NCI-H524 (cell line): ENCODE data around the gene KCNK10.

Experiments used
- DNase-seq, 2 experiments: peaks; one replicate each; lab custom pipeline; 2025; lab: John Stamatoyannopoulos, UW

KCNK10 gene

DNA sequence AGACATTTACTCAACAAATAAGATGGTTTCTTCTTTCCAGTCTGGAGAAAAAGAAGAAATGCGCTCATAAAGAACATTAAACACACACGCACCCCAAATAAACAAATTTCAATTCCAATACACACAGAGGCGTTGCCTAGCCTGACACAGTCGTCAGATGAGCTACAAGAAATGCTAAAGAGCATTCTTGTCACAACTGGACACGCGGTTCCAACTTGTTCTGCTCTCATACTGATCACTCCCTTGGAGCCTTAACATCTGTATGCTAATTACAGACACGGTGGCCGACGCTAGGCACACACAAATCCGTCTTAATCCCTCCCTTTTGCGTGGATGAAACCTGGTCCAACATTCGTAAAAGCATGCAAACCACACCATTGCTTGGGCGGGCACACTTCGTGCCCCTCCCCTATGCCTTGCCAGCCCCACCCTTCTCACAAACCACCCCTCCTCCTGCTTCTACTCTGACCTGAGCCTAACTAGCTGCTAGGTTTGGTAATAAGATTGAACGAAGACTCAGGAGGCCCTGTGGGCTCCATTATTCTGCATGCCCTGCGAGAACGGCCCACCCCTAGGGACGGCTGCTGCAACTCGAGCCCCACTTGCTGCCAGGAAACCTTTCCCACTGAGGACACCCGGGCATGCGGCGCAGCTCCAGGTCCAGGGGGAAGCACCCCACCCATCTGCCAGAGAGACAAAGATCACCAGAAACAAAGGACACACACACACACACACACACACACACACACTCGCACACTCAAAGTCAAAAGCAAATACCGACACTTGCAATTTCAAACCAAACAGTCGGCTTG lies 1.2 kb downstream of the KCNK10 start:
- peak in 1 of 2 experiments; percentile 53 for DNase-seq

DNA sequence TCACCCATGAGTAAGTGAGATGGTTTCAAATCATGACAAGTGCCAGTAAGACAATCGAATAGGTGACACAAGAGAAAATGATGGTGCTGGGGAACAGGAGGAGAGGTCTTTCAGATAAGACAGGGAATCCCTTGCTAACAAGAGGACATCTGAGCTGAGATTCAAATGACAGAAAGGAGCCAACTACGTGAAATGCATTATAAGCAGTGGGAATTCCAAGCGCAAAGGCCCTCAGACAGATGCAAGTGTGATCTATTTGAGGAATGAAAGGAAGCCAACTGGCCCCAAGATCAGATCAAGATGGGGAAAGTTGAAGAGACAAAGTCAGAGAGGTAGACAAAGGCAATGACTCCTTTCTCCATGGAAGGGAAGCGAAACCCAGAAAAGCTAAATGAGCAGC lies 4.7 kb downstream of the KCNK10 start:
- no peak for DNase-seq

DNA sequence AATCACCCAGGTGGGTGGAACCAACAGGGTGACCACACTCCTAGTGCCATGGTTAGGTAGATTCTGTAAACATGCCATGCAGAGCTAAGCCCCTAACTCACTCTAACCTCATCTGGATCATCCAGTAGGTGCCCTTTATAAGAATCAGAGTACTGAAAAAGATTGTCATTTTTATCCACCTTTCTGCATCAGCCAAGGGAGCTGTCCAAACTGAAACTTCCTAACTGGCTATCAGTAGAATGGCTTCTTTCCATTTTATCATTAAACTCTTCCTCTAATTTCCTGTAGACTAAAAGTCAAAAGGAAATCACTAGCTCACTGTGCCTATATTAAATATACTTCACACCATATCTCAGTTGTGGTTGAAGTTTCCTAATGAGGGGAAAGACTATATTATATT lies 6.5 kb downstream of the KCNK10 start:
- DNase-seq = no peak

DNA sequence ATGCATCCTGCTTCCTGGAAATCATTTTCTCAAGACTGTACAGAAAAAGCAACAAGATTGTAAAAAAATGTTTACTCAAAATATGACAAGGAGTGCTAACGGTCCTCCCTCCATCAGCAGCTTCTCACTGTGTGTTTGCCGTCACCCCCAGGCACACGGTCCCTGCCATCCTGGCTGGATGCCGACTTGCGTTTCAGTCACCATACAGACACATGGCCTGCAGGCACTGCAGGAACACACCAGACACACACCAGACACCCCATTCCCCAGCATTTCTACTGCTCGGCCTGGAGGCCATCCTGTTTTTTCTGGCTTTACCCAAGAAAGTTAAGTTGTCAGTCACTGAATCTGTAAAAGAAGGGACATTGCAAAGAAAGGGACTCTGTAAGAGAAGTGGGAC lies 10.8 kb downstream of the KCNK10 start:
- DNase-seq = no peak

DNA sequence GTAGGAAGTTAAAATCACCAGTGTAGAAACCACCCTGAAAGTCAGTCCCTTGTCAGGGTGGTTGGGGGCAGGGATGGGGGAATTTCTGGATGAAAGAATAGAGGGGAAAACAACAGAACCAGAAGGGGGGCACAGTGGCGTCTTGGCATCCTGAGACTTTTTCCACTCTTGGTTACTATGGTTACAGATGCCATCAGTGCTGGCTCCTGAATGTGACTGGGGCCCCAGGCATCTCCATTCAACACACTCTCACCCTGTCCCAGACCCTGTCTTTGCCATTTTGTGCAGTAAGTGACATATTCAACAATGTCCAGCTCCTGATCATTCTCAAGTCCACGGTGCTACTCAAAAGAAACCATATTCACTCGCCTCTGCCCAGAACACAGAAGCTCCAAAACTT lies 11.3 kb downstream of the KCNK10 start:
- DNase-seq = no peak

DNA sequence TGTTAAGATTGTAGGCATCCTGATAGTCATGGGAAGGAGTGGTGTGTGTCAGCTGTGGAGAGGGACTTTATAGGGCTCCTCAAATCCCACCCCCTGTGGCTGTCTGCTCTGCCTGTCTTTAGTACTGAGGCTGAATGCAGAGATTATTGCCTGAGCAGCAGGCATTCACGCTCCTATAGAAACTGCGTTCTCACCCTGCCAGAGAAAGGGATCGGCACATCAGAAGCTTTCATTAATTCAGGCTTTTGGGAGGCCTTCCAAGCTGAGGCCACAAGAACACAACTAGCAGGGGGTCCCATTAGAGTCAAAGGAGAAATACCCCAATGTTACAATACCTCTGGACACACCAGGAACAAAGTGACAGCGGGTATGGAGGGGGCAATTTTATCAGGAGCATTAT lies 12.6 kb downstream of the KCNK10 start:
- DNase-seq = no peak

DNA sequence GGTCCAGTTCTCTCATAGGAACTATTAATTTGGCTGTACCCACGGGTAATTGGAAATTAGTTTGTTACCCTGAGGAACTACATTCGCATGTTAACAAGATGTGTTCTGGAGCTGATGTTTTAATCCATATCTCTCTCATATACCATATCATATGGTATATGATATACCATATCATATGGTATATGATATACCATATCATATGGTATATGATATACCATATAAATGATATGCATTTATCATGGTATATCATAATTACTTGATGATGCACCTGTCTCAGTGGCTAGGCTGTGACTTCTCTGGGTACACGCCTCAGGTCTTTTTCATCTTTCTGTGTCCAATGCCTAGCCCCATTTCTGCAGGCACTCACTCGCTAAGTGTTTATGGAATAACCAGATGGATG lies 13.0 kb downstream of the KCNK10 start:
- no peak for DNase-seq

DNA sequence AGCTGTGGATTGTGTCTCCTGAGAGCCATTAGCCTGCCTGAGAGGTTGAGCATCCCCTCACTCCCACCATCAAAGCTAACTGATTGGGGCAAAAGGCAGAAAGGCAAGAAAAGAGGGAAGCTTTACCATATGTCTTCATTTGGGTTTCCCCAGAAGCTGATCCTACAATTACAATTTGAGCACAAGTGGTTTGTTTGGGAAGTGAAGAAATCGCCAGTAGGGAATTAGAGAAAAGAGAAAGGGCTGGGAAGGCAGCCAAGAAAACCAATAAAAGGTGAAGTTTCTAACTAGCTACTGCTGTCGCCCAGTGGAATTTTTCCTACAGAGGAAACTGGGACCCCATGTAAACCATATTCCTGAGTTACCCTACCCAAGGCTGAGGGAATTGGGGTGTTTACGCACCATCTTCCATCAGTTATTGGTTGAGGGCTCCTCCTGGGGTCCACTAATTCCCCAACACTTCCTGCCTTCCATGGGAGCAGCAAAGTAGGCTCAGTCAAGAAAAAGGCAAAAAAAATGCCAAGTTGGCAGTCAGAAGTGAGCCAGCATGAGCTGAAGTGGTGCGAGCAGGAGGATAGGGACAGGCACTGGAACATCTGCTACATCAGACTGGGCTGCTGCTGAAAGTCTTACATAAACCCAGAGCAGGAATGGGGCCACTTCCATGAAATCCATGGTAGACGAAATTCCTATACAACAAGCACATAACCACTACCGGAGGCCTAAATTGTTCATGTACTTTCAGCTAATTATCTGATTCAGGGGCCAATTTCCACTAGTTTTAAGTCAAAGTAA lies 17.3 kb downstream of the KCNK10 start:
- peak; percentile 66 to 73 for DNase-seq

DNA sequence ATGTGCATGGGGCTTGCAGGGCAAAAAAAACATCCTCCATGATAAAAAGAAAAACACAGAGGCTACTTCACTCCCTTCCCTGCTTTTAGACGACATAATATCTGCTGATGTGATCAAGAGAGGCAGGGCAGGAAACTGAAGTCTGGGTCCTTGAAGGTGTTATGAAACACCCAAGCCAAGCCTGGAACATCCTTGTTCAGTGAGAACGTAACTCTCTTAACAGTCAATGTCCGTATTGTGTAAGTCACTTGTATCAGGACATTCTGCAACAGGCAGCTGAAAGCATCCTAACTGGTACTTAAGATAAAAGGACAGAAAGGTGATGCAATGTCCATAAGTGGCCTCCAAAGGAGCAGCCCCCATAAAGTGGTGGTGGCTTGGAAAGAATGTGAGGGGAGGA lies 20.0 kb downstream of the KCNK10 start:
- DNase-seq = no peak

DNA sequence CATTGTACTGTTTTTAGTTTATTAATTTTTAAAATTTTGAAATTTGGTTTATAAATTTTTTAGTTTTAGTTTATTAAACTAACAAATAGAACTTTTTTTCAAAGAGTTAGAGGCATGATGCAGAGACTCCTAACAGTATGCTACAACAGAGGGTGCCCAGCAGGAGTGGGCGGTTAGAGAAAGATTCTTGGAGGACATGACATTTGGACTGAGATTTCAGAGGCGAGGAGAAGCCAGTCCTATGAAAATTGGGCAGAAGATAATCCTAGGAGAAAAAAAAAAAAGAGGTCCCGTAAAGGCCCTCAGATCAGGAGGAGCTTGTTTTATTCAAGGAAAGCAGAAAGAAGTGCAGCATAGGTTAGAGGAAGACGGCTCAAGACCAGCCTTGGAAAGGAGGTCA lies 21.7 kb downstream of the KCNK10 start:
- no peak for DNase-seq

DNA sequence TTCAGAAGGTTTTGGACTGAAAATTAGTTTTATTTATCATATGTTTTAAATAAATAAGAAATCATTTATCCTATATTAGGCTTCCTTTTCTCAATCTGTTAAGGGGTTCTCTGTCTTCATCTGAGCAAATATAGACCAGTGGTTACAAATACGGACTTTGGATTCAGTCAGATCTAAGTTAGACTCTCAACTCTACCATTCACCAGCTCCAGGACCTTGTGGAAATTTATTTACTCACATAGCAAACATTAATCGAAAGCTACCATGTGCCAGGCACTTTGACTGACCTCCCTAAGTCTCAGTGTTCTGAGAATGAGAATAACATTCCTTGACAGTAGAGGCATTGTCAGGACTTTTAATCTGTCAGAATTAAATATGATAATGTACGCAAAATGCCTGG lies 22.3 kb downstream of the KCNK10 start:
- no peak for DNase-seq

DNA sequence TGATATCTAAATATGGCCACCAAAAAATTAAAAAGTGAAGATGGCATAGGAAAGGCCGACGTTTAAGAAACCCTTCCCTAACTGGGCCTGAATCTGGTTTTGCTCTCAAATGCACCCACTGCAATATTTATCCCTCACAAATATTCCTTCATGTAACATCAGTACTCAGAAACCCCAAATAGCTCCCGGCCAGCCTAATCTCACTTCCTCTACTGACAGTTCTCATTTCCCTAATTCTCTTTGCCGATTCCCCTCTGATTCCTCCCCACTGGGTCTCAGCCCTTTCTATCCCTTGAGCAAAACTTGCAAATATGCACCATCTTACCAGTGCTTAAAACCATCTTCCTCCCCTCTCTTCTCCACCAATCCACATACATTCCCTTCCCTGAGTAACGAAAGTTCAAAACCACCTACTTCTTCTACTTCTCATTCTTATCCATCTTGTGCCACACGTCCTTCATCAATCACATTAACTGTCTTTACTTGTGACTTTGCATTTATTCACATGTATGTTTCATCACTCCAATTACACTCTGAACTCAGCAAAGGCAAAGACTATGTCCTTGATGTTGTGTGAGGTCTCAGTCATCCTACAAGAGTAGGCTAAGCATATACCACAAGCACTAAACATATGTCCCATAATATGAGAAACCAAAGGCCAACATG lies 23.1 kb downstream of the KCNK10 start:
- no peak for DNase-seq

DNA sequence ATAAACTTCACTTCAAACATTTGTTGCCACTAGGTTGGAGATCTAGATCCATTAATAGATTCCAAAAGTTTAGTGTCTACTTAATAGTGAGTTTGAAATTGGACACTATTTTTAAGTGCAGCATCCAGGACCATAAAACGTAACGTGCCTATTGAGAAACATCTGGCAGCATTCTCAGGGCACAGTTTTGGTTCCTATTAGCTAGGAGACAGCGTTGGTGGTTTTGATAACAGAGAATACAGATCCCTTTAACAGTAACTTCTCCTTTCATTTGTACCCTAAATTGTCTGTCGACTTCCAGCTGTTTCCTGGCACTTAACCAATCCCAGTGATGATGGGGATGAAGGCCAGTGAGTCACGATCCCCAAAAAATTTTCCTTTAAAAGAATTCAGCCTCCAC lies 25.8 kb downstream of the KCNK10 start:
- peak in 1 of 2 experiments; percentile 56 for DNase-seq

DNA sequence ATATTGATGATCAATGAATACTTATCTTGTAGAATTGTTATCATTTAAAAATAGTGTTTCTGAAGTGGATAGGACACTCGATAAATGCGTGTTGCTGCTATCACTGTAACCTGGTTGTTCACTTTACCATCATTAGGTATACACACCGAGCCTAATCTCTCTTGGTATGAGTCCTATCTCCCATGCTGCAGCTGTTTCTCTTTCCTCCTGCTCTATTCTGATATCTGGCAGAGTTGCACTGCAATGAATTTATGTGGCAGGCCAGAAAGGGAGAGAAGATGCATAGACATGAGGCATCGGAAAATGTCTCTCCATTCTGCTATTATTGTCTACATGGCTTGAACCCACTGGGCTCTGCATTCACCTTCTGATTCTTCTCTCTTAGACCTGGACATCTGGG lies 26.7 kb downstream of the KCNK10 start:
- DNase-seq = no peak

DNA sequence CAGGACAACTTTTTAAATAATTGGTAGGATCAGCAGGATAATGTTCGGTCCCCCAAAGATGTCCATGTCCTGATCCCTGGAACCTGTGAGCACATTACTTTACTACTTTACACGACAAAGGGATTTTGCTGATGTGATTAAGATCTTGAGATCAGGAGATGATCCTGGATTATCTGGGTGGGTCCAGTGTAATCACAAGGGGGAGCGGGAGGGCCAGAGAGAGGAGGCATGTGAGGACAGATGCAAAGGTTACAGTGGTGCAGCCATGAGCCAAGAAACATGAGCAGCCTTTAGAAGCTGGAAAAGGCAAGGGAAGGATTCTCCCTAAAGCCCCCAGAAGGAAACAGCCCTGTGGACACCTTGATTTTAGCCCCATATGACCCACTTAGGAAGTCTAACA lies 33.1 kb downstream of the KCNK10 start:
- peak; percentile 65 to 91 for DNase-seq

DNA sequence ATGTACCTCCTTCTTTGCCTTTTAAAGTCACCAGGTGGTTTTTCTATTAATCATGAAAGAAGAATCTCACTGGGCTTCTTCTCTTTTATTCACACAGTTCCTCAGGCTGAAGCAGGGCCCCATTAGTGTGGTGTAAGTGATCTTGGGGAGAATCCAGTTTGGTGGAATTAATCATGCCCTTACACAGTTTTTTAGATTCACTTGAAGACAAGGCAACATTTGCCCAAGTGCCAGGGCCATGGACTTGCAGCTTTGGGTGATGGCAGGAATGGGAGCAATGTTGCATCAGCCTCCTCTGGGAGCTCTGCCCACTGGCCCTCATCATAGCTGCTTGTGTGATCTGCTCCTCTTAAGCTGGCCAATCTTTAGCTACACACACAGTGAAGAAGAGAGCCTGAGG lies 33.8 kb downstream of the KCNK10 start:
- DNase-seq = no peak

DNA sequence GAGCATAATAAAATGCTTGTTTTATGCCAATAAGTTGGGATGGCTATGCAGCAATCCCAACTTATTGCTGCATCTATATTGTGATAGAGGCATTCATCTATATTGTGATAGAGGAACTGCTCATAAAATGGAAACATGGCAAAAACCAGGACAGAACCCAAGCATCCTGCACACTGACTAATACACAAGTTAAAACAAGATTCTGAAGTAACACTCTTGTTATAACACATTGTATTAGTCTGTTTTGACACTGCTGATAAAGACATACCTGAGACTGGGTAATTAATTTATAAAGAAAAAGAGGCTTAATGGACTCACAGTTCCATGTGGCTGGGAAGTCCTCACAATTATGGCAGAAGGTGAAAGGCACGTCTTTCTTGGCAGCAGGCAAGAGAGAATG lies 36.8 kb downstream of the KCNK10 start:
- DNase-seq = no peak

DNA sequence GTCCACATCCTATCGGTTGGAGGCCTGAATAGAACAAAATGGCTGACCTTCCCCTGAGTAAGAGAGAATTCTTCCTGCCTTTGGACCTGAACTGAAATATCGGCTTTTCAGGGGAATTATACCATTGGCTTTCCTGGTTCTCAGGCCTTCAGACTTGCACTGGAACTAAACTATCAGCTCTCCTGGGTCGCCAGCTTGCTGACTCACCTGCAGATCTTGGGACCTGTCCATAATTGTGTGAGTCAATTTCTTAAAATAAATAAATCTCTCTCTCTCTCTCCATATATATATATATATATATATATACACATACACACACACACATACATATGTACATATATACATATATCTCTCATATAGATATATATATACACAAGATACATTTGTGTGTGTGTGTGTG lies 41.6 kb downstream of the KCNK10 start:
- no peak for DNase-seq

DNA sequence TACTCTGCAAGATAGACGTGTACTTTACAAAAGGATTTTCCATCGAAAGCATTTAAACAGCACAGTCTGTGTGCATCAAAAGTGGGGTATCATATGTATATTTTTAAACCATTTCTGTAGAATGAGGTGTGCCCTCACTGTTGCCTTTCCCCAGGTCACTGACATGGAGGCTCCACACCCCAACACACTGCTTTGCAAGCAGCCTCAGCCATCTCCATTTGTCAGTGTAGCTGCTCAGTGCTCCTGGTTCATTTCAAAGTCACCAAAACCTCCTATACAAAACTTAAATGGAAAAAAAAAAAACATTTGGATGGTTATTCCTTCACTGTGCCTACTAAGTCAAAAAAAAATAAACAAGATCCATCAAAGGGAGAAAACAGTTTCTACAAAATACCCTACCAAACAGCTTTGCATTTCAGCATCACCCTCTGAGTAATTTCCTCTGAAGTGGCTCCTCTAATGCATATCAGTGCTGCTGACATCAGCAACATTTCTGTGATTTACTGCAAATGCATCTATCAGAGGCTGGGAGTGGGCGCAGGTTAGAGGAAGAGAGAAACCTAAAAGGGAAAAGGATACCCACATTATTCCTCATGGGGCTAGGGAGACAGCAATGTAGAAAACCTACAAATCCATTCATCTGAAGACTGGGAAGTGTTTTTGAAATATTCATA lies 46.0 kb downstream of the KCNK10 start:
- DNase-seq = no peak

DNA sequence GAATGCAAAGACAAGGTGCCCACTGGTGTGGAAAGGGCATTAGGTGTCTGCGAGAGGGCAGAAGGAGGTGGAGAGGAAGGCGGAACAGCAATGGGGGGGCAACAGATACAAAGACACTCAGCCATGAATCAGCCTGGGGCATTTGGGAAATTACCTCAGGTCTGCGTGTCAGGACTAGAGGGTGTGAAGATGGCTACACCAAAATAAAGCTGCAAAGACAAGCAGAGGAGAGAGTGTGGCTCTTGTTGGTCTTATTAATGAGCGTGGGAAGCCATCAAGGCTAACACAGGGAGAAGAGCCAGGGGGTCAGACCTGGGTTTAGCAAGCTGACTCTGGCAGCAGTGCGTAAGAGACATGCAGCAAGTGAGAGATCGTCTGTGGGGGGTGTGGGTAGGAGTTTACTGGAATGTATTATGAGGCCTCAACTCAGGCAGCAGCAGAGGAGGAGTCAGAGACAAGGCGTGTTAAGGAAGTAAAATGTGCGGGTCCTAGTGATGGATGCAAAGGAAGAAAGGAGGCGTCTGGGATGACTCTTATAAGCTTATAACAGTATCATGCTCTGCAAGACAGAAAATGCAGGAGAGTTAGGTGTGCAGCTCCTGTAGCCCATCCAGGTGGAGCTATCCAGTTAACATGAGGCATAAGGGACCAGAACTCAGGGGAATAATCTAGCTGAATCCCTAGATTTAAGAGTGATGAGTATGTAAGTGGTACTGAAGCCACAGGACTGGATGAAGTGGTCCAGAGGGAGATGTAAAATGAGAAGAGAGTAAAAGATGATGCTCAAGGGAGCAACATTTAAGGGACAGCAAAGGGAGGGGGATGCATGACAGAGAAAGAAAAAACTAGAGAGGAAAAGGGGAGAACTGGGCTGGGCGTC lies 50.4 kb downstream of the KCNK10 start:
- peak in 1 of 2 experiments; percentile 33 for DNase-seq

DNA sequence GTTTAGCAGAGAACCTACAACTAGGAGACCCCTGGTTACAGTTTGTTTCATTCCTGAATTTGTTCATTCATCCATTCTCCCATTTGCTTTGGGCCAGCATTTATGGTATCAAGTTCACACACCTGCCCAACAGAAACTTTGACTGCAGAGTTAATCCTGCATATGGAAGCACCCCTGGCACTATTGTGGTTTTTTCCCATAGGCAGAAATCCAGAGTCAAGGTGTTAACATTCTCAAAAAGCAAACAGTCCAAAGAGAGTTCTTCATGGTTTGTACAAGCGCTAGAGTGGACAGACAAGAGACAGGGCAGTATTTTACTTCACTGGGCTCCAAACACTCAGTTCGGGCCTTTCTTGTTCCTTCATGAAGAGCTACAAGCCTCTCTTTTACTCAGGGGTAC lies 51.9 kb downstream of the KCNK10 start:
- no peak for DNase-seq
